Mucosa of stomach (tissue), 1 donor: Measurements from ENCODE around the gene MAN2A1.

Source experiments
- H3K27me3 ChIP-seq: one replicate; pipeline ENCODE4 v1.7.0; 2013; ENCODE audit warnings: mild to moderate bottlenecking, low read length; ENCODE audit not compliant: control insufficient read depth, insufficient read depth
- H3K36me3 ChIP-seq: one replicate; pipeline ENCODE4 v1.7.0; 2013; ENCODE audit warnings: low read length; ENCODE audit not compliant: control insufficient read depth, insufficient read depth
- H3K4me1 ChIP-seq: one replicate; pipeline ENCODE4 v1.7.0; 2013; ENCODE audit warnings: mild to moderate bottlenecking, low read length; ENCODE audit not compliant: control insufficient read depth, insufficient read depth
- H3K4me3 ChIP-seq: one replicate; pipeline ENCODE4 v1.7.0; 2013; ENCODE audit warnings: low read length
- H3K9ac ChIP-seq: one replicate; pipeline ENCODE4 v1.7.0; 2013; ENCODE audit warnings: mild to moderate bottlenecking, low read length, moderate library complexity
- H3K9me3 ChIP-seq: one replicate; pipeline ENCODE4 v1.7.0; 2013; ENCODE audit warnings: mild to moderate bottlenecking, low read length, moderate library complexity; ENCODE audit not compliant: control insufficient read depth
- donor health status: Pancreatic carcinoma.

The MAN2A1 gene

GRCh38 chr5:109713453-109713852, 23.7 kb downstream of the MAN2A1 start:
- H3K4me1 ChIP-seq, result peaks cover 17% of the 10 kb centered on the region
- no peaks in the 10 kb centered on the region for H3K27me3 ChIP-seq
- no peaks in the 10 kb centered on the region for H3K36me3 ChIP-seq
- H3K9ac ChIP-seq, result no peak overlapping the region
- H3K4me3 ChIP-seq, result no peak overlapping the region
- H3K9me3 ChIP-seq, result no peaks in the 10 kb centered on the region

- H3K4me1 ChIP-seq, result peaks cover 5% of the 10 kb centered on the region
- no peaks in the 10 kb centered on the region for H3K9me3 ChIP-seq
- no peak overlapping the region for H3K9ac ChIP-seq
- no peaks in the 10 kb centered on the region for H3K36me3 ChIP-seq
- no peaks in the 10 kb centered on the region for H3K27me3 ChIP-seq
- H3K4me3 ChIP-seq, result no peak overlapping the region
Observed at GRCh38 chr5:109714592-109714991, 24.9 kb downstream of the MAN2A1 start.

- no peak overlapping the region for H3K4me3 ChIP-seq
- no peaks in the 10 kb centered on the region for H3K36me3 ChIP-seq
- no peaks in the 10 kb centered on the region for H3K9me3 ChIP-seq
- H3K9ac ChIP-seq, result no peak overlapping the region
- no peaks in the 10 kb centered on the region for H3K4me1 ChIP-seq
- H3K27me3 ChIP-seq, result no peaks in the 10 kb centered on the region
Observed at GRCh38 chr5:109718216-109718615, 28.5 kb downstream of the MAN2A1 start.

GRCh38 chr5:109718632-109719031, 28.9 kb downstream of the MAN2A1 start:
- Histone ChIP-seq H3K4me3 (no peak overlapping the region), H3K9ac (no peak overlapping the region), H3K36me3 (no peaks in the 10 kb centered on the region), H3K9me3 (no peaks in the 10 kb centered on the region), H3K4me1 (no peaks in the 10 kb centered on the region), H3K27me3 (no peaks in the 10 kb centered on the region)

GRCh38 chr5:109719978-109720377, 30.3 kb downstream of the MAN2A1 start:
- no peaks in the 10 kb centered on the region for H3K4me1 ChIP-seq
- no peaks in the 10 kb centered on the region for H3K9me3 ChIP-seq
- no peaks in the 10 kb centered on the region for H3K36me3 ChIP-seq
- no peak overlapping the region for H3K9ac ChIP-seq
- no peak overlapping the region for H3K4me3 ChIP-seq
- H3K27me3 ChIP-seq, result no peaks in the 10 kb centered on the region

- Histone ChIP-seq H3K9ac (no peak overlapping the region), H3K4me1 (peaks cover 4% of the 10 kb centered on the region), H3K36me3 (no peaks in the 10 kb centered on the region), H3K9me3 (no peaks in the 10 kb centered on the region), H3K4me3 (no peak overlapping the region), H3K27me3 (no peaks in the 10 kb centered on the region)
Observed at GRCh38 chr5:109721741-109722140, 32.0 kb downstream of the MAN2A1 start.

GRCh38 chr5:109723606-109724005, 33.9 kb downstream of the MAN2A1 start:
- H3K9me3 ChIP-seq, result no peaks in the 10 kb centered on the region
- no peak overlapping the region for H3K4me3 ChIP-seq
- H3K4me1 ChIP-seq, result peaks cover 4% of the 10 kb centered on the region
- H3K9ac ChIP-seq, result no peak overlapping the region
- no peaks in the 10 kb centered on the region for H3K27me3 ChIP-seq
- no peaks in the 10 kb centered on the region for H3K36me3 ChIP-seq

- no peaks in the 10 kb centered on the region for H3K36me3 ChIP-seq
- H3K9me3 ChIP-seq, result no peaks in the 10 kb centered on the region
- H3K4me1 ChIP-seq, result peaks cover 4% of the 10 kb centered on the region
- H3K4me3 ChIP-seq, result no peak overlapping the region
- H3K9ac ChIP-seq, result no peak overlapping the region
- H3K27me3 ChIP-seq, result no peaks in the 10 kb centered on the region
Observed at GRCh38 chr5:109725135-109725534, 35.4 kb downstream of the MAN2A1 start.

GRCh38 chr5:109739741-109740728, 50.3 kb downstream of the MAN2A1 start:
- peaks cover 19% of the 10 kb centered on the region for H3K4me1 ChIP-seq
- no peak overlapping the region for H3K4me3 ChIP-seq
- no peaks in the 10 kb centered on the region for H3K36me3 ChIP-seq
- peak overlapping the region; percentile 8 for H3K9ac ChIP-seq
- no peaks in the 10 kb centered on the region for H3K27me3 ChIP-seq
- no peaks in the 10 kb centered on the region for H3K9me3 ChIP-seq

GRCh38 chr5:109740966-109741365, 51.2 kb downstream of the MAN2A1 start:
- Histone ChIP-seq H3K9ac (no peak overlapping the region), H3K27me3 (no peaks in the 10 kb centered on the region), H3K4me3 (no peak overlapping the region), H3K4me1 (peaks cover 19% of the 10 kb centered on the region), H3K9me3 (no peaks in the 10 kb centered on the region), H3K36me3 (no peaks in the 10 kb centered on the region)

GRCh38 chr5:109741390-109741789, 51.7 kb downstream of the MAN2A1 start:
- Histone ChIP-seq H3K9me3 (no peaks in the 10 kb centered on the region), H3K9ac (no peak overlapping the region), H3K36me3 (no peaks in the 10 kb centered on the region), H3K27me3 (no peaks in the 10 kb centered on the region), H3K4me3 (no peak overlapping the region), H3K4me1 (peaks cover 19% of the 10 kb centered on the region)

- Histone ChIP-seq H3K4me3 (no peak overlapping the region), H3K27me3 (no peaks in the 10 kb centered on the region), H3K36me3 (no peaks in the 10 kb centered on the region), H3K4me1 (peaks cover 19% of the 10 kb centered on the region), H3K9ac (no peak overlapping the region), H3K9me3 (no peaks in the 10 kb centered on the region)
Observed at GRCh38 chr5:109743041-109743531, 53.4 kb downstream of the MAN2A1 start.
